Dendritic cell treated with granulocyte-macrophage colony-stimulating factor and Interleukin-4, amounts not matched to agents 40 ng/mL and 50 ng/mL, for 4 days (primary cell): ENCODE results near the gene TBC1D16.

Experiments
- H3K27ac Mint-ChIP-seq: one replicate; pipeline ENCODE4 v1.8.0; 2022; ENCODE audit warnings: mild to moderate bottlenecking, mixed read lengths
- H3K27me3 Mint-ChIP-seq: one replicate; pipeline ENCODE4 v1.8.0; 2022; ENCODE audit warnings: mild to moderate bottlenecking, mixed read lengths
- H3K36me3 Mint-ChIP-seq: one replicate; pipeline ENCODE4 v1.8.0; 2022; ENCODE audit warnings: low read depth, mixed read lengths
- H3K4me1 Mint-ChIP-seq: one replicate; pipeline ENCODE4 v1.8.0; 2022; ENCODE audit warnings: low read depth, mixed read lengths
- H3K4me3 Mint-ChIP-seq: one replicate; pipeline ENCODE4 v1.8.0; 2022; ENCODE audit warnings: mild to moderate bottlenecking, moderate library complexity, mixed read lengths
- H3K9me3 Mint-ChIP-seq: one replicate; pipeline ENCODE4 v1.8.0; 2022; ENCODE audit warnings: mixed read lengths
- intact Hi-C: fragments of 100-400 bp; cut with micrococcal nuclease; formaldehyde crosslinking; loops from one replicate; pipeline ENCODE4 v1.15.0; 2022

Gene TBC1D16

GRCh38 chr17:79941088-79942010, 94.3 kb downstream of the TBC1D16 start:
- no peaks in the 10 kb centered on the region for H3K36me3 Mint-ChIP-seq
- H3K9me3 Mint-ChIP-seq: no peaks in the 10 kb centered on the region
- H3K4me1 Mint-ChIP-seq: peaks cover 24% of the 10 kb centered on the region
- H3K27ac Mint-ChIP-seq: no peak overlapping the region
- intact Hi-C loops: no loop called here
- H3K4me3 Mint-ChIP-seq: no peak overlapping the region
- H3K27me3 Mint-ChIP-seq: peaks cover 39% of the 10 kb centered on the region

- no peak overlapping the region for H3K27ac Mint-ChIP-seq
- no peaks in the 10 kb centered on the region for H3K9me3 Mint-ChIP-seq
- peaks cover 25% of the 10 kb centered on the region for H3K4me1 Mint-ChIP-seq
- H3K27me3 Mint-ChIP-seq: peaks cover 44% of the 10 kb centered on the region
- intact Hi-C loops: no loop called here
- H3K36me3 Mint-ChIP-seq: no peaks in the 10 kb centered on the region
- H3K4me3 Mint-ChIP-seq: no peak overlapping the region
Observed at GRCh38 chr17:79940459-79941087, 95.1 kb downstream of the TBC1D16 start.

GRCh38 chr17:79939755-79940458, 95.8 kb downstream of the TBC1D16 start:
- H3K27ac Mint-ChIP-seq: no peak overlapping the region
- peaks cover 49% of the 10 kb centered on the region for H3K27me3 Mint-ChIP-seq
- no peak overlapping the region for H3K4me3 Mint-ChIP-seq
- intact Hi-C loops: no loop called here
- H3K4me1 Mint-ChIP-seq: peaks cover 25% of the 10 kb centered on the region
- H3K36me3 Mint-ChIP-seq: no peaks in the 10 kb centered on the region
- no peaks in the 10 kb centered on the region for H3K9me3 Mint-ChIP-seq

GRCh38 chr17:79939094-79939435, 96.6 kb downstream of the TBC1D16 start:
- peaks cover 32% of the 10 kb centered on the region for H3K4me1 Mint-ChIP-seq
- H3K27ac Mint-ChIP-seq: no peak overlapping the region
- intact Hi-C loops: no loop called here
- H3K9me3 Mint-ChIP-seq: no peaks in the 10 kb centered on the region
- H3K36me3 Mint-ChIP-seq: no peaks in the 10 kb centered on the region
- H3K4me3 Mint-ChIP-seq: no peak overlapping the region
- H3K27me3 Mint-ChIP-seq: peaks cover 50% of the 10 kb centered on the region

- intact Hi-C loops: no loop called here
- Mint-ChIP-seq H3K4me1 (peaks cover 37% of the 10 kb centered on the region), H3K27ac (no peak overlapping the region), H3K4me3 (no peak overlapping the region), H3K9me3 (no peaks in the 10 kb centered on the region), H3K27me3 (peaks cover 51% of the 10 kb centered on the region), H3K36me3 (no peaks in the 10 kb centered on the region)
Observed at GRCh38 chr17:79938336-79939093, 97.2 kb downstream of the TBC1D16 start.

- no peak overlapping the region for H3K4me3 Mint-ChIP-seq
Observed at GRCh38 chr17:79937391-79938335, 98.0 kb downstream of the TBC1D16 start.

GRCh38 chr17:79936641-79937381, 98.9 kb downstream of the TBC1D16 start:
- H3K27me3 Mint-ChIP-seq: peaks cover 58% of the 10 kb centered on the region
- no peak overlapping the region for H3K27ac Mint-ChIP-seq
- no peak overlapping the region for H3K4me3 Mint-ChIP-seq
- peaks cover 33% of the 10 kb centered on the region for H3K4me1 Mint-ChIP-seq
- no peaks in the 10 kb centered on the region for H3K9me3 Mint-ChIP-seq
- H3K36me3 Mint-ChIP-seq: no peaks in the 10 kb centered on the region
- intact Hi-C loops: no loop called here

More at GRCh38 chr17:79937391-79938335, 98.0 kb downstream of the TBC1D16 start:
- Mint-ChIP-seq H3K9me3 (no peaks in the 10 kb centered on the region), H3K27ac (no peak overlapping the region), H3K36me3 (no peaks in the 10 kb centered on the region), H3K27me3 (peaks cover 52% of the 10 kb centered on the region), H3K4me1 (peaks cover 37% of the 10 kb centered on the region)
- intact Hi-C loops: no loop called here

GRCh38 chr17:79936050-79936449, 99.6 kb downstream of the TBC1D16 start:
- Mint-ChIP-seq H3K27me3 (peaks cover 66% of the 10 kb centered on the region), H3K9me3 (no peaks in the 10 kb centered on the region), H3K4me1 (peaks cover 33% of the 10 kb centered on the region), H3K36me3 (no peaks in the 10 kb centered on the region), H3K4me3 (no peak overlapping the region), H3K27ac (no peak overlapping the region)
- intact Hi-C loops: no loop called here

GRCh38 chr17:79935197-79935885, 100.3 kb downstream of the TBC1D16 start:
- peaks cover 33% of the 10 kb centered on the region for H3K4me1 Mint-ChIP-seq
- intact Hi-C loops: no loop called here
- no peaks in the 10 kb centered on the region for H3K9me3 Mint-ChIP-seq
- no peaks in the 10 kb centered on the region for H3K36me3 Mint-ChIP-seq
- no peak overlapping the region for H3K4me3 Mint-ChIP-seq
- H3K27me3 Mint-ChIP-seq: peaks cover 73% of the 10 kb centered on the region
- no peak overlapping the region for H3K27ac Mint-ChIP-seq

- Mint-ChIP-seq H3K27ac (peak overlapping the region; percentile 25), H3K9me3 (no peaks in the 10 kb centered on the region), H3K27me3 (peaks cover 74% of the 10 kb centered on the region), H3K4me1 (peaks cover 33% of the 10 kb centered on the region), H3K36me3 (no peaks in the 10 kb centered on the region), H3K4me3 (no peak overlapping the region)
- intact Hi-C loops: no loop called here
Observed at GRCh38 chr17:79934653-79934970, 101.1 kb downstream of the TBC1D16 start.

- intact Hi-C loops: no loop called here
- peak overlapping the region; percentile 25 for H3K27ac Mint-ChIP-seq
- H3K27me3 Mint-ChIP-seq: peaks cover 80% of the 10 kb centered on the region
- H3K9me3 Mint-ChIP-seq: no peaks in the 10 kb centered on the region
- H3K4me1 Mint-ChIP-seq: peaks cover 33% of the 10 kb centered on the region
- no peak overlapping the region for H3K4me3 Mint-ChIP-seq
- H3K36me3 Mint-ChIP-seq: no peaks in the 10 kb centered on the region
Observed at GRCh38 chr17:79933863-79934652, 101.6 kb downstream of the TBC1D16 start.
